Urinary bladder (tissue), 4 donors: ENCODE results near the gene PITPNM2. TPM values are rescaled to one million over a fixed set of nuclear protein-coding genes. Genes with fewer than 3 reads are reported as not detected.

Source experiments
- DNase-seq: peaks from one replicate; pipeline ENCODE4 v3.0.0-alpha.2; 2015; ENCODE audit errors: extremely low spot score
- H3K27ac ChIP-seq: one replicate; pipeline ENCODE4 v1.5.1; 2013; ENCODE audit warnings: low read depth, mild to moderate bottlenecking, moderate library complexity
- H3K36me3 ChIP-seq: one replicate; pipeline ENCODE4 v1.6.1; 2013; ENCODE audit warnings: mild to moderate bottlenecking, moderate library complexity; ENCODE audit not compliant: insufficient read depth
- H3K4me1 ChIP-seq: one replicate; pipeline ENCODE4 v1.6.1; 2013; ENCODE audit warnings: mild to moderate bottlenecking, moderate library complexity; ENCODE audit not compliant: insufficient read depth
- H3K4me3 ChIP-seq: one replicate; pipeline ENCODE4 v1.5.1; 2013; ENCODE audit warnings: low read depth, low read length
- WGBS: extraction: QIAGEN DNeasy Blood & Tissue Kit; methylation state at CpG from one replicate; pipeline ENCODE4 v1.1.7; 2013; 5-methylcytosine and 5-hydroxymethylcytosine counted together
- polyA plus RNA-seq: library from polyadenylated mRNA; stranded (reverse); fragments of 200-250 nt; gene quantifications from one replicate; pipeline ENCODE4 v1.2.3, GENCODE V29; 2013
- total RNA-seq: library from RNA; depleted of rRNA; stranded (reverse); fragments of >200 nt; gene quantifications from one replicate; pipeline ENCODE4 v1.2.3, GENCODE V29; 2014
- donor health status: healthy with polysubstance abuse.
- donor health status: healthy.

Gene PITPNM2
- total and polyA plus RNA-seq, 2 donors, result 4.5 to 19.1 TPM

GRCh38 chr12:123151457-123152454 lies 866 bp upstream of the PITPNM2 start:
- WGBS, result 32% methylated on average over 46 of the region's 46 CpGs
- H3K27ac ChIP-seq, result peak overlapping the region; percentile 78
- no peaks in the 10 kb centered on the region for H3K4me1 ChIP-seq

GRCh38 chr12:123150275-123150743 lies 581 bp downstream of the PITPNM2 start:
- Histone ChIP-seq H3K27ac (peak overlapping the region; percentile 65), H3K4me3 (peak overlapping the region; percentile 80), H3K36me3 (no peaks in the 10 kb centered on the region), H3K4me1 (no peaks in the 10 kb centered on the region)
- WGBS, result under 1% methylated on average over 54 of the region's 54 CpGs
- DNase-seq, result no peak

More at GRCh38 chr12:123151457-123152454, 866 bp upstream of the PITPNM2 start:
- peak overlapping the region; percentile 80 for H3K4me3 ChIP-seq
- DNase-seq, result no peak
- H3K36me3 ChIP-seq, result no peaks in the 10 kb centered on the region

GRCh38 chr12:123149501-123150274 lies 1.2 kb downstream of the PITPNM2 start:
- WGBS, result 27% methylated on average over 22 of the region's 22 CpGs
- peak overlapping the region; percentile 80 for H3K4me3 ChIP-seq
- no peaks in the 10 kb centered on the region for H3K36me3 ChIP-seq
- peak overlapping the region; percentile 65 for H3K27ac ChIP-seq
- no peaks in the 10 kb centered on the region for H3K4me1 ChIP-seq
- DNase-seq, result no peak

- 81% methylated on average over 3 of the region's 3 CpGs for WGBS
- H3K27ac ChIP-seq, result peak overlapping the region; percentile 40
- DNase-seq, result no peak
- H3K4me1 ChIP-seq, result no peaks in the 10 kb centered on the region
- H3K4me3 ChIP-seq, result no peak overlapping the region
- H3K36me3 ChIP-seq, result no peaks in the 10 kb centered on the region
These were observed 1.8 kb downstream of the PITPNM2 start for GRCh38 chr12:123149088-123149487.

GRCh38 chr12:123148655-123149054 lies 2.2 kb downstream of the PITPNM2 start:
- H3K27ac ChIP-seq, result no peak overlapping the region

GRCh38 chr12:123148223-123148622 lies 2.7 kb downstream of the PITPNM2 start:
- no peaks in the 10 kb centered on the region for H3K36me3 ChIP-seq
- H3K4me1 ChIP-seq, result no peaks in the 10 kb centered on the region
- H3K4me3 ChIP-seq, result no peak overlapping the region
- H3K27ac ChIP-seq, result no peak overlapping the region
- 84% methylated on average over 9 of the region's 9 CpGs for WGBS
- DNase-seq, result no peak

More at GRCh38 chr12:123148655-123149054, 2.2 kb downstream of the PITPNM2 start:
- DNase-seq, result no peak
- no peak overlapping the region for H3K4me3 ChIP-seq
- no peaks in the 10 kb centered on the region for H3K36me3 ChIP-seq
- H3K4me1 ChIP-seq, result no peaks in the 10 kb centered on the region
- 96% methylated on average over 5 of the region's 5 CpGs for WGBS

- WGBS, result 83% methylated on average over 2 of the region's 2 CpGs
- Histone ChIP-seq H3K4me3 (no peak overlapping the region), H3K27ac (no peak overlapping the region), H3K36me3 (no peaks in the 10 kb centered on the region), H3K4me1 (no peaks in the 10 kb centered on the region)
- DNase-seq, result no peak
These were observed 5.7 kb downstream of the PITPNM2 start for GRCh38 chr12:123145211-123145610.

GRCh38 chr12:123143736-123144461 lies 7.0 kb downstream of the PITPNM2 start:
- WGBS, result 89% methylated on average over 4 of the region's 4 CpGs

GRCh38 chr12:123142921-123143735 lies 7.8 kb downstream of the PITPNM2 start:
- H3K36me3 ChIP-seq, result no peaks in the 10 kb centered on the region
- no peak overlapping the region for H3K4me3 ChIP-seq
- H3K27ac ChIP-seq, result peak overlapping the region; percentile 55
- DNase-seq, result no peak
- no peaks in the 10 kb centered on the region for H3K4me1 ChIP-seq
- 63% methylated on average over 11 of the region's 11 CpGs for WGBS

More at GRCh38 chr12:123143736-123144461, 7.0 kb downstream of the PITPNM2 start:
- H3K27ac ChIP-seq, result peak overlapping the region; percentile 55
- no peak for DNase-seq
- H3K36me3 ChIP-seq, result no peaks in the 10 kb centered on the region
- no peaks in the 10 kb centered on the region for H3K4me1 ChIP-seq
- no peak overlapping the region for H3K4me3 ChIP-seq

- no peaks in the 10 kb centered on the region for H3K36me3 ChIP-seq
- H3K4me1 ChIP-seq, result no peaks in the 10 kb centered on the region
- DNase-seq, result no peak
- H3K4me3 ChIP-seq, result no peak overlapping the region
- 74% methylated on average over 5 of the region's 5 CpGs for WGBS
- no peak overlapping the region for H3K27ac ChIP-seq
These were observed 8.4 kb downstream of the PITPNM2 start for GRCh38 chr12:123142518-123142840.

- H3K4me3 ChIP-seq, result no peak overlapping the region
- 39% methylated on average over 15 of the region's 15 CpGs for WGBS
- no peaks in the 10 kb centered on the region for H3K4me1 ChIP-seq
- H3K27ac ChIP-seq, result peak overlapping the region; percentile 59
- DNase-seq, result no peak
- no peaks in the 10 kb centered on the region for H3K36me3 ChIP-seq
These were observed 9.0 kb downstream of the PITPNM2 start for GRCh38 chr12:123141615-123142517.
